A549 (cell line): ENCODE data around the gene PAQR7. TPM values are rescaled to one million over a fixed set of nuclear protein-coding genes. Genes with fewer than 3 reads are reported as not detected.
A peak's percentile ranks its signal among the peaks of the same experiment; 100 is the strongest.

Experiments used
- ATAC-seq, 2 experiments: fragments of 200-7000 bp in 1 of 2; fragments of >200 bp in 1 of 2; cut with Nextera tagmentation in 1 of 2; cut with Tn5 transposase in 1 of 2; 3 replicates each; pipeline versions ENCODE4 v1.8.0 to v1.9.1; 2018 to 2020; ENCODE audit warnings: mild to moderate bottlenecking in 1 of 2, moderate library complexity in 1 of 2
- CTCF ChIA-PET: fragments of 300-600 bp; sonication (Branson Sonifier 250); formaldehyde crosslinking; extraction: SDS; loops from one replicate; lab custom pipeline; 2021; ENCODE audit warnings: antibody characterized with exemption, inconsistent platforms; lab: Yijun Ruan, JAX
- POLR2A ChIA-PET: fragments of 350-600 bp; formaldehyde crosslinking; extraction: SDS; loops from one replicate; lab custom pipeline; 2021; ENCODE audit warnings: antibody characterized with exemption, inconsistent platforms; lab: Yijun Ruan, JAX
- DNase-seq, 2 experiments: peaks; one replicate each; pipeline versions ENCODE4 v3.0.0 to v3.0.0-alpha.2; 2011 to 2016; ENCODE audit warnings: low read depth in 1 of 2, low spot score in 1 of 2
- FAIRE-seq: peaks from 2 replicates; lab custom pipeline; 2011; peaks lifted over from hg19 to GRCh38; lab: Jason Lieb, UNC
- H3K27ac ChIP-seq, 2 experiments: fragments of >200 bp; sonication (Bioruptor Twin); formaldehyde crosslinking; 3 replicates each; pipeline ENCODE4 v1.5.1; 2016 to 2017
- H3K4me1 ChIP-seq: fragments of >200 bp; sonication (Bioruptor Twin); formaldehyde crosslinking; 3 replicates; pipeline ENCODE4 v1.6.1; 2016
- H3K4me2 ChIP-seq: fragments of >200 bp; sonication (Bioruptor Twin); formaldehyde crosslinking; 3 replicates; pipeline ENCODE4 v1.6.1; 2016
- H3K4me3 ChIP-seq: fragments of >200 bp; sonication (Bioruptor Twin); formaldehyde crosslinking; 3 replicates; pipeline ENCODE4 v1.5.1; 2016
- H3K9me3 ChIP-seq: fragments of >200 bp; sonication (Bioruptor Twin); formaldehyde crosslinking; 3 replicates; pipeline ENCODE4 v1.6.1; 2016
- BHLHE40 ChIP-seq: IDR thresholded peaks from 2 replicates; pipeline ENCODE4 v1.6.1; 2012; ENCODE audit warnings: low read depth, low read length, inconsistent platforms
- CBX2 ChIP-seq: fragments of 200-600 bp; sonication (generic); IDR thresholded peaks from 2 replicates; pipeline ENCODE4 v1.6.1; 2016; ENCODE audit warnings: low read depth, mild to moderate bottlenecking, borderline replicate concordance
- CEBPB ChIP-seq, 2 experiments: fragments of >200 bp in 1 of 2; sonication (Bioruptor Twin) in 1 of 2; formaldehyde crosslinking in 1 of 2; IDR thresholded peaks; 2 replicates each; pipeline ENCODE4 v1.6.1; 2012 to 2016
- CHD2 ChIP-seq: fragments of 150-350 bp; IDR thresholded peaks from 2 replicates; pipeline ENCODE4 v1.6.1; 2014; ENCODE audit warnings: low read length; ENCODE audit not compliant: partially characterized antibody
- CHD4 ChIP-seq: fragments of 200-600 bp; sonication (generic); IDR thresholded peaks from 2 replicates; pipeline ENCODE4 v1.6.1; 2016; ENCODE audit warnings: antibody characterized with exemption, mild to moderate bottlenecking, borderline replicate concordance
- EP300 ChIP-seq, 2 experiments: fragments of >200 bp; sonication (Bioruptor Twin); formaldehyde crosslinking; IDR thresholded peaks; 2 replicates in 1 of 2; 3 replicates in 1 of 2; pipeline ENCODE4 v1.6.1; 2016 to 2017
- ESRRA ChIP-seq: fragments of 150-350 bp; IDR thresholded peaks from 2 replicates; pipeline ENCODE4 v1.6.1; 2014; ENCODE audit warnings: mild to moderate bottlenecking, low read length, borderline replicate concordance
- HDAC2 ChIP-seq: fragments of 200-600 bp; sonication (generic); IDR thresholded peaks from 2 replicates; pipeline ENCODE4 v1.6.1; 2016
- HOXA7 ChIP-seq: fragments of 250-450 bp; sonication (Bioruptor Pico); IDR thresholded peaks from 2 replicates; pipeline ENCODE4 v1.5.0; 2020; ENCODE audit warnings: mild to moderate bottlenecking, moderate library complexity
- HOXB5 ChIP-seq: fragments of 250-450 bp; sonication (Bioruptor Pico); IDR thresholded peaks from 2 replicates; pipeline ENCODE4 v1.5.0; 2020; ENCODE audit warnings: mild to moderate bottlenecking, moderate library complexity
- JUN ChIP-seq, 2 experiments: fragments of >200 bp; sonication (Bioruptor Twin); formaldehyde crosslinking; IDR thresholded peaks; 2 replicates in 1 of 2; 3 replicates in 1 of 2; pipeline ENCODE4 v1.6.1; 2016 to 2017
- JUNB ChIP-seq: fragments of >200 bp; sonication (Bioruptor Twin); formaldehyde crosslinking; IDR thresholded peaks from 2 replicates; pipeline ENCODE4 v1.6.1; 2016
- MAFK ChIP-seq: fragments of 450-650 bp; IDR thresholded peaks from 2 replicates; pipeline ENCODE4 v1.6.1; 2014; ENCODE audit not compliant: partially characterized antibody
- MAZ ChIP-seq: fragments of 150-350 bp; IDR thresholded peaks from 2 replicates; pipeline ENCODE4 v1.6.1; 2014; ENCODE audit warnings: antibody characterized with exemption, low read depth, low read length, borderline replicate concordance
- MYC ChIP-seq: IDR thresholded peaks from 2 replicates; pipeline ENCODE4 v1.6.1; 2012; ENCODE audit warnings: mild to moderate bottlenecking, inconsistent platforms, low read length, improper control_type of control experiment, borderline replicate concordance
- NR3C1 ChIP-seq: fragments of >200 bp; sonication (Bioruptor Twin); formaldehyde crosslinking; IDR thresholded peaks from 3 replicates; pipeline ENCODE4 v1.6.1; 2017
- POLR2A ChIP-seq: IDR thresholded peaks from 2 replicates; pipeline ENCODE4 v1.6.1; 2012; ENCODE audit warnings: mild to moderate bottlenecking, low read length
- RCOR1 ChIP-seq: fragments of 150-350 bp; IDR thresholded peaks from 2 replicates; pipeline ENCODE4 v1.6.1; 2014; ENCODE audit warnings: antibody characterized with exemption, low read length, low read depth
- RFX5 ChIP-seq: fragments of 450-650 bp; IDR thresholded peaks from 2 replicates; pipeline ENCODE4 v1.7.1; 2014; ENCODE audit warnings: antibody characterized with exemption, mild to moderate bottlenecking, moderate library complexity
- RNF2 ChIP-seq: fragments of 200-600 bp; sonication (generic); IDR thresholded peaks from 2 replicates; pipeline ENCODE4 v1.6.1; 2016; ENCODE audit warnings: low read depth, mild to moderate bottlenecking, antibody characterized with exemption, moderate library complexity, borderline replicate concordance
- SMC3 ChIP-seq: fragments of >200 bp; sonication (Bioruptor Twin); formaldehyde crosslinking; IDR thresholded peaks from 3 replicates; pipeline ENCODE4 v1.6.1; 2018; ENCODE audit warnings: inconsistent platforms
- ZFP36 ChIP-seq: fragments of 450-650 bp; IDR thresholded peaks from 2 replicates; pipeline ENCODE4 v1.6.1; 2014; ENCODE audit warnings: borderline replicate concordance; ENCODE audit not compliant: partially characterized antibody
- ZNF302 ChIP-seq: fragments of 250-450 bp; sonication (Bioruptor Pico); IDR thresholded peaks from 2 replicates; pipeline ENCODE4 v1.9.0; 2021; ENCODE audit warnings: inconsistent platforms, mild to moderate bottlenecking, moderate library complexity
- WGBS: methylation state at CpG from one replicate; pipeline ENCODE4 v1.1.6; 2017; ENCODE audit errors: missing lambda C conversion rate; 5-methylcytosine and 5-hydroxymethylcytosine counted together
- polyA minus RNA-seq: library from RNA; depleted of rRNA, polyadenylated mRNA; stranded (reverse); fragments of >200 nt; gene quantifications from 2 replicates; pipeline ENCODE4 v1.2.3, GENCODE V29; 2011; rRNA and poly(A)+ RNA removed
- polyA plus RNA-seq, 4 experiments: library from polyadenylated mRNA; depleted of rRNA in 3 of 4; stranded (reverse); fragments of >200 nt; fragmentation: RNase III in 1 of 4; extraction: RNeasy Plus Mini Kit Qiagen cat#74134 plus additional on column Dnase treatment in 1 of 4; gene quantifications; 2 replicates in 3 of 4; 3 replicates in 1 of 4; pipeline ENCODE4 v1.2.3, GENCODE V29; 2011 to 2017
- TF ChIP-seq, protein P1 (sequence below): IDR thresholded peaks from 2 replicates; pipeline ENCODE4 v1.6.1; 2012; ENCODE audit warnings: low read depth, borderline replicate concordance
- TF ChIP-seq, protein P2 (sequence below): fragments of 250-450 bp; sonication (Bioruptor Pico); IDR thresholded peaks from 2 replicates; pipeline ENCODE4 v1.5.0; 2021; ENCODE audit warnings: mild to moderate bottlenecking, moderate library complexity, borderline replicate concordance
- TF ChIP-seq, protein P3 (sequence below): IDR thresholded peaks from 2 replicates; pipeline ENCODE4 v1.6.1; 2012
- TF ChIP-seq, protein P4 (sequence below): fragments of 450-650 bp; IDR thresholded peaks from 2 replicates; pipeline ENCODE4 v1.6.1; 2014; ENCODE audit warnings: antibody characterized with exemption
- TF ChIP-seq, protein P5 (sequence below): fragments of 250-450 bp; sonication (Bioruptor Pico); IDR thresholded peaks from 2 replicates; pipeline ENCODE4 v1.5.0; 2020; ENCODE audit warnings: low read depth, mild to moderate bottlenecking, moderate library complexity
- TF ChIP-seq, protein P6 (sequence below): fragments of >200 bp; sonication (Bioruptor Twin); formaldehyde crosslinking; IDR thresholded peaks from 3 replicates; pipeline ENCODE4 v1.6.1; 2016

The PAQR7 gene, protein sequence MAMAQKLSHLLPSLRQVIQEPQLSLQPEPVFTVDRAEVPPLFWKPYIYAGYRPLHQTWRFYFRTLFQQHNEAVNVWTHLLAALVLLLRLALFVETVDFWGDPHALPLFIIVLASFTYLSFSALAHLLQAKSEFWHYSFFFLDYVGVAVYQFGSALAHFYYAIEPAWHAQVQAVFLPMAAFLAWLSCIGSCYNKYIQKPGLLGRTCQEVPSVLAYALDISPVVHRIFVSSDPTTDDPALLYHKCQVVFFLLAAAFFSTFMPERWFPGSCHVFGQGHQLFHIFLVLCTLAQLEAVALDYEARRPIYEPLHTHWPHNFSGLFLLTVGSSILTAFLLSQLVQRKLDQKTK
- polyA plus RNA-seq (2011; rRNA removed) (2.3 and 3.4 TPM in 2 replicates), polyA plus RNA-seq (2017; fragmentation: RNase III; extraction: RNeasy Plus Mini Kit Qiagen cat#74134 plus additional on column Dnase treatment) (5.9 to 6.4 TPM (median 6.0 TPM) in 3 replicates), polyA minus RNA-seq (8.5 and 10.1 TPM in 2 replicates)
- polyA plus RNA-seq (2012; cell fraction: cytosol; rRNA removed) = 2.6 and 4.0 TPM in 2 replicates
- 6.9 and 7.4 TPM in 2 replicates for polyA plus RNA-seq (2012; cell fraction: nucleus; rRNA removed)

DNA sequence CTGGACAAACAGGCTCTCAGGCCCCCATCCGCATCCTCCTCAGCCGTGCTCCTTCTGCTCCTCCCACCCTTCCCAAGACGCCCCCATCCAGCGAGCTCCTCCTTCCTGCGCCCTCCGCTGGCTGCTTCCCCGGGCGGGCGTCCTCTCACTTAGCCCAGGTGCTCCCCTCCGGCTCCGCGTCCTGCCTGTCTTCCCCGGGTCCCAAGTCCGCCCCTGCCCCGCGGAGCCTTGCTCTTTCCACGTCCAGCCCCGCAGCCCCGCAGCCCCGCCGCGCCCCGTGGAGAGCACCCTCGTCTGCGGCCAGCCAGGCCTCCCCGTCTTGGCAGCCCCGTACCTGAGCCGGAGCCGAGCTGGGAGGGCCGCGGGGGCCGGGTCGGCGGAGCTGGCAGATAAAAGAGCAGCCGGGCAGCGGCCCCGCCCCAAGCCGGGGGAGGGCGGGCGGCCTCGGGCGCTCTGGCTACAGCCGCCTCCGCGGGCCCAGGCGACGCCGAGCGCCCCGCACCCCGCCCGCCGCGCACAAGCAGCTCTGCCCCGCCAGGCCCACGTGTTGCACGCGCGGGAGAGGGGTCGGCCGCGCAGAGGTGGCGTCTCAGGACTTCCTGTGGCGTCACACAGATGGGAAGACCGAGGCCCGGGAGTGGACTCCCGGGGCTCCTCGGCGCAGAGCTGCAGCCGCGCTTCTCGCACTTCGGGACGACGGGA lies at the start of gene PAQR7:
TSS of gene PAQR7 (minus strand) at position 555 of the 702 bp plus-strand sequence. CDS start 11,869 bp downstream, outside the sequence.
- ATAC-seq (peak; percentile 72 to 80), FAIRE-seq (no peak), DNase-seq (peak; percentile 15 to 37)
- peak within 1 kb of the TSS; percentile 98 for H3K4me2 ChIP-seq
- ChIA-PET CTCF (interaction anchor here (0.6 to 2.1 kb wide), 9 partner anchors 11 to 773 kb away, joined by 3 to 6 read pairs (median 3); no protein-coding TSS in a partner anchor), POLR2A (interaction anchor here (0.8 to 1.3 kb wide), 3 partner anchors 17 to 38 kb away, joined by 3 to 6 read pairs (median 3); no protein-coding TSS in a partner anchor)
- H3K4me3 ChIP-seq = peak within 1 kb of the TSS; percentile 58
- H3K27ac ChIP-seq = peak within 1 kb of the TSS; percentile 89 to 98
- H3K4me1 ChIP-seq = peaks cover 41% of the 10 kb centered on the region
- 26% methylated on average over 13 of the region's 75 CpGs for WGBS
- TF ChIP-seq ESRRA (no peak), JUNB (no peak), RFX5 (no peak), CEBPB (IDR thresholded peaks at IDR 0.05) (no peak), NR3C1 (no peak), CHD4 (no peak), POLR2A (peak; percentile 23; the same call in 1 of the 2 replicates), RNF2 (no peak), CBX2 (no peak), JUN (IDR thresholded peaks at IDR 0.05) (0 out of 5 replicates have a peak, but pooled peaks of 1 of the 2 experiments have one; percentile 16), RCOR1 (no peak), MAZ (no peak), HOXA7 (CRISPR knock-in tag) (no peak), HOXB5 (CRISPR knock-in tag) (peak; percentile 58; the same call in 1 of the 2 replicates), ZFP36 (no peak), CHD2 (no peak), MYC (no peak)
- TF ChIP-seq, protein P1, sequence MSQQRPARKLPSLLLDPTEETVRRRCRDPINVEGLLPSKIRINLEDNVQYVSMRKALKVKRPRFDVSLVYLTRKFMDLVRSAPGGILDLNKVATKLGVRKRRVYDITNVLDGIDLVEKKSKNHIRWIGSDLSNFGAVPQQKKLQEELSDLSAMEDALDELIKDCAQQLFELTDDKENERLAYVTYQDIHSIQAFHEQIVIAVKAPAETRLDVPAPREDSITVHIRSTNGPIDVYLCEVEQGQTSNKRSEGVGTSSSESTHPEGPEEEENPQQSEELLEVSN = peak; percentile 89
- TF ChIP-seq, protein P2, sequence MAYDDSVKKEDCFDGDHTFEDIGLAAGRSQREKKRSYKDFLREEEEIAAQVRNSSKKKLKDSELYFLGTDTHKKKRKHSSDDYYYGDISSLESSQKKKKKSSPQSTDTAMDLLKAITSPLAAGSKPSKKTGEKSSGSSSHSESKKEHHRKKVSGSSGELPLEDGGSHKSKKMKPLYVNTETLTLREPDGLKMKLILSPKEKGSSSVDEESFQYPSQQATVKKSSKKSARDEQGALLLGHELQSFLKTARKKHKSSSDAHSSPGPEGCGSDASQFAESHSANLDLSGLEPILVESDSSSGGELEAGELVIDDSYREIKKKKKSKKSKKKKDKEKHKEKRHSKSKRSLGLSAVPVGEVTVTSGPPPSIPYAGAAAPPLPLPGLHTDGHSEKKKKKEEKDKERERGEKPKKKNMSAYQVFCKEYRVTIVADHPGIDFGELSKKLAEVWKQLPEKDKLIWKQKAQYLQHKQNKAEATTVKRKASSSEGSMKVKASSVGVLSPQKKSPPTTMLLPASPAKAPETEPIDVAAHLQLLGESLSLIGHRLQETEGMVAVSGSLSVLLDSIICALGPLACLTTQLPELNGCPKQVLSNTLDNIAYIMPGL = no peak
- TF ChIP-seq, protein P3, sequence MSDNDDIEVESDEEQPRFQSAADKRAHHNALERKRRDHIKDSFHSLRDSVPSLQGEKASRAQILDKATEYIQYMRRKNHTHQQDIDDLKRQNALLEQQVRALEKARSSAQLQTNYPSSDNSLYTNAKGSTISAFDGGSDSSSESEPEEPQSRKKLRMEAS = peak; percentile 86
- TF ChIP-seq, protein P4, sequence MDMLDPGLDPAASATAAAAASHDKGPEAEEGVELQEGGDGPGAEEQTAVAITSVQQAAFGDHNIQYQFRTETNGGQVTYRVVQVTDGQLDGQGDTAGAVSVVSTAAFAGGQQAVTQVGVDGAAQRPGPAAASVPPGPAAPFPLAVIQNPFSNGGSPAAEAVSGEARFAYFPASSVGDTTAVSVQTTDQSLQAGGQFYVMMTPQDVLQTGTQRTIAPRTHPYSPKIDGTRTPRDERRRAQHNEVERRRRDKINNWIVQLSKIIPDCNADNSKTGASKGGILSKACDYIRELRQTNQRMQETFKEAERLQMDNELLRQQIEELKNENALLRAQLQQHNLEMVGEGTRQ = no peak
- no peaks in the 10 kb centered on the region for H3K9me3 ChIP-seq

DNA sequence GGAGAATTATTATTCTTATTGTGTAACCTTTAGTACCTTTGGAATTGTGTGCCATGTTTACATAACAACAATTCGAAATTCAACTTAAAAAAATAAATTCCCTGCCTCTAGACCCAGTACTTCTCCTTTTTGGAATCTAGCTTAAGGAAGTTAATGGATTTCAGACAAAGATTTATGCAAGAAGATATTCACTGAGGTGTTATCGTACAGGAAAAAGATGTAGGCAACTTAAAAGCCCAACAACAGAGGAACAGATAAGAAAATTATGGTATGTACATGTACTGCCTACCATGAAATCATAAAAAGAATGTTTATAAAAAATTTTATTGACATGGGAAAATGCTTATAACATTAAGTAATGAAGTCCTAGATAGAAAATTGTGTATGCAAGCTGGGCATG lies 48.9 kb upstream of the PAQR7 start:
- Histone ChIP-seq H3K4me2 (no peak overlapping the region), H3K27ac (no peak overlapping the region), H3K9me3 (no peaks in the 10 kb centered on the region), H3K4me3 (no peak overlapping the region), H3K4me1 (peaks cover 7% of the 10 kb centered on the region; the same call in 1 of the 3 replicates)
- ChIA-PET CTCF (no interaction called here), POLR2A (no interaction called here)
- FAIRE-seq (no peak), DNase-seq (no peak), ATAC-seq (no peak)
- WGBS = 49% methylated on average over 2 of the region's 2 CpGs
- TF ChIP-seq RFX5 (no peak), SMC3 (no peak), BHLHE40 (no peak), EP300 (IDR thresholded peaks at IDR 0.05) (no peak), ZNF302 (CRISPR knock-in tag) (no peak), MAFK (no peak), HDAC2 (no peak), JUNB (no peak)
- TF ChIP-seq, protein P1 = no peak
- TF ChIP-seq, protein P5, sequence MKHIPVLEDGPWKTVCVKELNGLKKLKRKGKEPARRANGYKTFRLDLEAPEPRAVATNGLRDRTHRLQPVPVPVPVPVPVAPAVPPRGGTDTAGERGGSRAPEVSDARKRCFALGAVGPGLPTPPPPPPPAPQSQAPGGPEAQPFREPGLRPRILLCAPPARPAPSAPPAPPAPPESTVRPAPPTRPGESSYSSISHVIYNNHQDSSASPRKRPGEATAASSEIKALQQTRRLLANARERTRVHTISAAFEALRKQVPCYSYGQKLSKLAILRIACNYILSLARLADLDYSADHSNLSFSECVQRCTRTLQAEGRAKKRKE (CRISPR knock-in tag) = no peak
- TF ChIP-seq, protein P3 = no peak
- TF ChIP-seq, protein P6, sequence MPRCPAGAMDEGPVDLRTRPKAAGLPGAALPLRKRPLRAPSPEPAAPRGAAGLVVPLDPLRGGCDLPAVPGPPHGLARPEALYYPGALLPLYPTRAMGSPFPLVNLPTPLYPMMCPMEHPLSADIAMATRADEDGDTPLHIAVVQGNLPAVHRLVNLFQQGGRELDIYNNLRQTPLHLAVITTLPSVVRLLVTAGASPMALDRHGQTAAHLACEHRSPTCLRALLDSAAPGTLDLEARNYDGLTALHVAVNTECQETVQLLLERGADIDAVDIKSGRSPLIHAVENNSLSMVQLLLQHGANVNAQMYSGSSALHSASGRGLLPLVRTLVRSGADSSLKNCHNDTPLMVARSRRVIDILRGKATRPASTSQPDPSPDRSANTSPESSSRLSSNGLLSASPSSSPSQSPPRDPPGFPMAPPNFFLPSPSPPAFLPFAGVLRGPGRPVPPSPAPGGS = no peak
